Osteoblast (primary cell): Measurements from ENCODE around the gene APBB1IP. TPM values are rescaled to one million over a fixed set of nuclear protein-coding genes. Genes with fewer than 3 reads are reported as not detected.

Source experiments
- DNase-seq: peaks from one replicate; pipeline ENCODE4 v3.0.0; 2011; ENCODE audit warnings: low spot score, mixed read lengths; ENCODE audit not compliant: insufficient read length; ENCODE audit errors: missing footprints
- H2AFZ ChIP-seq: 2 replicates; pipeline ENCODE4 v1.6.0; 2011; ENCODE audit warnings: mild to moderate bottlenecking, low read length
- H3K27ac ChIP-seq: 2 replicates; pipeline ENCODE4 v1.5.1; 2011; ENCODE audit warnings: mild to moderate bottlenecking, low read depth, low read length, moderate library complexity
- H3K27me3 ChIP-seq: 2 replicates; pipeline ENCODE4 v1.6.0; 2012; ENCODE audit warnings: mild to moderate bottlenecking, control low read depth, inconsistent platforms, low read length, moderate library complexity; ENCODE audit not compliant: insufficient read depth
- H3K36me3 ChIP-seq: 2 replicates; pipeline ENCODE4 v1.5.1; 2011; ENCODE audit warnings: mild to moderate bottlenecking, low read length, control low read depth, moderate library complexity; ENCODE audit not compliant: insufficient read depth
- H3K4me1 ChIP-seq: 2 replicates; pipeline ENCODE4 v1.5.1; 2011; ENCODE audit warnings: mild to moderate bottlenecking, low read length, control low read depth, moderate library complexity; ENCODE audit not compliant: insufficient read depth
- H3K4me2 ChIP-seq: 2 replicates; pipeline ENCODE4 v1.6.0; 2011; ENCODE audit warnings: mild to moderate bottlenecking, low read length; ENCODE audit not compliant: insufficient read depth
- H3K4me3 ChIP-seq: fragments of 200-600 bp; sonication (generic); 3 replicates; pipeline ENCODE4 v1.5.1; 2012; ENCODE audit warnings: mild to moderate bottlenecking, low read length, inconsistent platforms; ENCODE audit not compliant: insufficient read depth
- H3K79me2 ChIP-seq: 2 replicates; pipeline ENCODE4 v1.6.0; 2012; ENCODE audit warnings: mild to moderate bottlenecking, low read length, control low read depth, inconsistent platforms; ENCODE audit not compliant: insufficient read depth
- H3K9me3 ChIP-seq: 2 replicates; pipeline ENCODE4 v1.5.1; 2011; ENCODE audit warnings: low read depth, low read length, control low read depth
- H4K20me1 ChIP-seq: 2 replicates; pipeline ENCODE4 v1.6.0; 2012; ENCODE audit warnings: mild to moderate bottlenecking, low read length, control low read depth; ENCODE audit not compliant: insufficient read depth
- total RNA-seq: library from RNA; depleted of rRNA; stranded (reverse); fragments of >200 nt; gene quantifications from 2 replicates; pipeline ENCODE4 v1.2.3, GENCODE V29; 2012
- TF ChIP-seq, protein P1 (sequence below): IDR thresholded peaks from 2 replicates; pipeline ENCODE4 v1.5.1; 2011; ENCODE audit warnings: mild to moderate bottlenecking, low read depth, low read length, moderate library complexity; ENCODE audit errors: extremely low read depth

Gene APBB1IP
- total RNA-seq, 1 donor = 14.8 TPM

DNA sequence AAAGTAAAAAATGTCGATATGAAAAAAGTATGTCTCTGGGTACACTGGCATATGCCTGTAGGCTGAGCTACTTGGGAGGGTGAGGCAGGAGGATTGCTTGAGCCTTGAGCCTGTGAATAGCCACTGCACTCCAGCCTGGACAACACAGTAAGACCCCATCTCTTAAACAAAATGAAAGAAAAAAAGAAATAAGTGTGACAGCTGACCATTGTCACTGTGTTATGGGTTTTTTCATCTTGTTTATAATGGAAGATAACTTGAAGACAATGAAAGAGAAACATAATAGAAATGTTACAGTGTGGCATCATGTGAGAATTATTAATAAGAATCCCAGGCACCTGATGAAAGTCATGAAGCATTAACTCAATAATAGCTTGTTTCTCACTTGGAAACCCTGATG is 75.0 kb downstream of the APBB1IP start:
- Histone ChIP-seq H3K4me1 (no peaks in the 10 kb centered on the region), H2AFZ (no peak overlapping the region), H3K9me3 (no peaks in the 10 kb centered on the region), H3K36me3 (peaks cover 4% of the 10 kb centered on the region), H3K27ac (no peak overlapping the region), H3K4me2 (no peak overlapping the region), H3K79me2 (no peaks in the 10 kb centered on the region), H3K27me3 (no peaks in the 10 kb centered on the region), H3K4me3 (no peak overlapping the region), H4K20me1 (no peaks in the 10 kb centered on the region)
- DNase-seq = no peak
- TF ChIP-seq, protein P1, sequence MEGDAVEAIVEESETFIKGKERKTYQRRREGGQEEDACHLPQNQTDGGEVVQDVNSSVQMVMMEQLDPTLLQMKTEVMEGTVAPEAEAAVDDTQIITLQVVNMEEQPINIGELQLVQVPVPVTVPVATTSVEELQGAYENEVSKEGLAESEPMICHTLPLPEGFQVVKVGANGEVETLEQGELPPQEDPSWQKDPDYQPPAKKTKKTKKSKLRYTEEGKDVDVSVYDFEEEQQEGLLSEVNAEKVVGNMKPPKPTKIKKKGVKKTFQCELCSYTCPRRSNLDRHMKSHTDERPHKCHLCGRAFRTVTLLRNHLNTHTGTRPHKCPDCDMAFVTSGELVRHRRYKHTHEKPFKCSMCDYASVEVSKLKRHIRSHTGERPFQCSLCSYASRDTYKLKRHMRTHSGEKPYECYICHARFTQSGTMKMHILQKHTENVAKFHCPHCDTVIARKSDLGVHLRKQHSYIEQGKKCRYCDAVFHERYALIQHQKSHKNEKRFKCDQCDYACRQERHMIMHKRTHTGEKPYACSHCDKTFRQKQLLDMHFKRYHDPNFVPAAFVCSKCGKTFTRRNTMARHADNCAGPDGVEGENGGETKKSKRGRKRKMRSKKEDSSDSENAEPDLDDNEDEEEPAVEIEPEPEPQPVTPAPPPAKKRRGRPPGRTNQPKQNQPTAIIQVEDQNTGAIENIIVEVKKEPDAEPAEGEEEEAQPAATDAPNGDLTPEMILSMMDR = no peak

GRCh38 chr10:26516540-26517101 is 78.5 kb downstream of the APBB1IP start:
- no peak overlapping the region for H3K27ac ChIP-seq
- no peak for DNase-seq

GRCh38 chr10:26517141-26517867 is 79.2 kb downstream of the APBB1IP start:
- Histone ChIP-seq H3K27me3 (no peaks in the 10 kb centered on the region), H3K36me3 (peaks cover 4% of the 10 kb centered on the region), H3K9me3 (no peaks in the 10 kb centered on the region), H3K4me1 (no peaks in the 10 kb centered on the region), H3K4me3 (no peak overlapping the region), H4K20me1 (no peaks in the 10 kb centered on the region), H2AFZ (no peak overlapping the region), H3K27ac (no peak overlapping the region), H3K79me2 (no peaks in the 10 kb centered on the region), H3K4me2 (no peak overlapping the region)
- DNase-seq = no peak
- TF ChIP-seq, protein P1 = no peak

More at GRCh38 chr10:26516540-26517101, 78.5 kb downstream of the APBB1IP start:
- no peaks in the 10 kb centered on the region for H3K27me3 ChIP-seq
- TF ChIP-seq, protein P1 = no peak
- H3K4me2 ChIP-seq = no peak overlapping the region
- no peaks in the 10 kb centered on the region for H3K4me1 ChIP-seq
- no peak overlapping the region for H2AFZ ChIP-seq
- H4K20me1 ChIP-seq = no peaks in the 10 kb centered on the region
- no peaks in the 10 kb centered on the region for H3K9me3 ChIP-seq
- H3K79me2 ChIP-seq = no peaks in the 10 kb centered on the region
- no peak overlapping the region for H3K4me3 ChIP-seq
- peaks cover 4% of the 10 kb centered on the region for H3K36me3 ChIP-seq

GRCh38 chr10:26519803-26520202 is 81.7 kb downstream of the APBB1IP start:
- TF ChIP-seq, protein P1 = no peak
- H2AFZ ChIP-seq = no peak overlapping the region

More at GRCh38 chr10:26519803-26520202, 81.7 kb downstream of the APBB1IP start:
- no peak for DNase-seq
- H3K79me2 ChIP-seq = no peaks in the 10 kb centered on the region
- no peak overlapping the region for H3K4me3 ChIP-seq
- H4K20me1 ChIP-seq = no peaks in the 10 kb centered on the region
- no peaks in the 10 kb centered on the region for H3K27me3 ChIP-seq
- no peaks in the 10 kb centered on the region for H3K9me3 ChIP-seq
- no peak overlapping the region for H3K4me2 ChIP-seq
- no peak overlapping the region for H3K27ac ChIP-seq
- no peaks in the 10 kb centered on the region for H3K36me3 ChIP-seq
- no peaks in the 10 kb centered on the region for H3K4me1 ChIP-seq
